ENCODE results near the gene SH3RF3.

SH3RF3 gene

DNA sequence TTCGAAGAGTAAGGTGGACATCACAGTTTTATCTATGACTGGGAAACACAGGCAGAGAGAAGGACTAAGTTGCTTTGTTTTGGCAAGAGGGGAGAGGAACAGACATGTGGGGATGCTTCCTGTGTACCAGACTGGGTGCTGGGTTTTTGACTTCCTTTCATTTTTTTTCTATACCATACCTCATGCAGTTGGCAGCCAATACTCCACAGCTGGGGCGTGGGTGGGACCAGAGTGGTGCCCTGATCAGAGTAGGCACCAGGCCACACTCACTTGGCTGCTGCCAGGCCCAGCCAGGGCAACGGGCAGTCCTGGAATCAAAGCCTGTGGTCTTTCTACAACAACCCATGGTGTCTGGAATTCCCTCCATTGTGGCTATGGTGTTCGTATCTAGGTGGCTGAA, 45.2 kb downstream of the SH3RF3 start:
- in situ Hi-C loops (cut with HindIII; ENCODE audit: low sequenced_read_pairs): no loop called here

DNA sequence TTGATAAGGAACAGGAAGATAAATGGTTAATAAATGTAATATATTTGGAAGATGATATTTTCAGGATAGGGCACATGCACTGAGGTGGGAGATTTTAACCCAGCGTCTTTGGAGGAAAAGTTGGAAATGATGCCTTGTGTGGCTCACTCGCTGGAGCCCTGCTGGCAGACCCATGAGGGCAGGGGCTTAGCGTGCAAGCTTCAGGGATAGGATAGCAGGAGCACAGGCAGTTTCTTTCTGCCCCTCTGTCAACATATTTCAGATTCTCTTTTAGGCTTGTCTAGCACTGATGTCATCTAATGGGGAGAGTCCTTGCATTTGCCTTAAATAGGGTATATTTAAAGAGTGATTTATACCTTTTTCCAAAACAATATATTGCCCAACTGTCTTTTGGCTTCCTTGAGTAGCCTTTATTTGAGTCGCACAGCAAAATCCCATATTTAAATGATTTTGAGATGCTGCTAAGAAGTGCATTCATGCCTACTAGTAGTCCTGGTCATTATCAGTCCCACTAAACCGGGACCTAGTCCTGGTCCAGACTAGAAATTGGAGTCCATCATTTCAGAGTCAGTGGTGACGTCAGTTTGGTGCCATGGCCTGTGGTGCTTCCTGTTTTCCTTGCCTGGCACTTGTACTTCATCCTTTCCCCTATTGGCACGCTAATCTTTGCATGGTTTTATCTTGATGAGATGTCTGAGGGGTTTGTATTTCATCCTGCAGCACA, 45.8 kb downstream of the SH3RF3 start:
- in situ Hi-C loops (cut with HindIII; ENCODE audit: low sequenced_read_pairs): no loop called here

DNA sequence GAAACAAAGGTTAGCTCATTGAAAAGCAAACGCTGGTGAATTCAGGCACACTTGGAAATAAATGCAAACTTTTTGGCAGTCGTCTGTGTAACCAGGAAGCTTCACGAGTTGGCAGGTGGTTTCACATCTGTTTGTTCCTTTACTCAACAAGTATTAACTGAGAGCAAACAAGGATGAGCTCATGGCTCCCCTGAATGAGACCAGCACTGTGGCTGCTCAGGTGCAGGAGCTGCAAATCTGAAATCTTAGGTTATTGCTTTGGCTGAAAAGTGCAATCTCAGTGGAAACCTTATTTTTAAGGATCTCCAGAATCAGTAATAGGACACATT, 46.3 kb downstream of the SH3RF3 start:
- in situ Hi-C loops (cut with HindIII; ENCODE audit: low sequenced_read_pairs): no loop called here

DNA sequence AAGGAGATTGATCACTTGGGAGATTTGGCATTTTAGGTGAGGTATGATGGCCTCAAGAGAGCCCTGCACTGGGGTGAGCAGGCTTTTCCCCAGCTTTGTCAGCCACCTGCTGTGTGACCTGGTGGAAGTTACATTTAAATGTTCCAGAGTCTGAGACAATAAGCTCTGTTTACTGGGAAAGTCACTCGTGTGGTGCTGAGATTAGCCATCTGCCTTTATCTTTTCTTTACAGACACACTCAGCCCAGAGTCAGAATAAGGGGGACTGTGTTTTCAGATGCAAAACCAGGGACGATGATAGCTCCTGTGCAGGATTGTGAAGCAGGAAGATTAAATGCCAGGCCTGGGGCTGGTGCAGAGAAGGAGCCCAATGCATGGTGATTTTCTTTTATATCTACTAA, 47.9 kb downstream of the SH3RF3 start:
- in situ Hi-C loops (cut with HindIII; ENCODE audit: low sequenced_read_pairs): no loop called here

DNA sequence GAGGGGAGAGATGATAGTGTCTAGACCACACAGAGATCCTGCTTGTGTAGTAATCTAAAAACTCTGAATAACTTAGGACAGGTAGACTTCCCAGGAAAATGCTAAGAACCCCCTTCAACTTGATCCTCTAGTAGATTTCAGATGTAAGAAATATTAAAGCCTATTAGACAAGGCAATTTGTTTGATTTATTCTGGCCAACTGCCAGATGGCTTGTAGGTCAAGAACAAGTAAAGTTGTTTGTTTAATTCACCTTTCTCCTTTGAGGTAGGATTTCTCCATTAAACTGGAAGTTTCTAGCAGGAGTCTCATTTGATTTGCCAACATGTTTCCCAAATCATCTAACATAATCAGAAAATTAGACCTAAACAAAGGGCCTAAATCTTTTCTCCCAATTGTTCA, 48.6 kb downstream of the SH3RF3 start:
- in situ Hi-C loops (cut with HindIII; ENCODE audit: low sequenced_read_pairs): no loop called here

DNA sequence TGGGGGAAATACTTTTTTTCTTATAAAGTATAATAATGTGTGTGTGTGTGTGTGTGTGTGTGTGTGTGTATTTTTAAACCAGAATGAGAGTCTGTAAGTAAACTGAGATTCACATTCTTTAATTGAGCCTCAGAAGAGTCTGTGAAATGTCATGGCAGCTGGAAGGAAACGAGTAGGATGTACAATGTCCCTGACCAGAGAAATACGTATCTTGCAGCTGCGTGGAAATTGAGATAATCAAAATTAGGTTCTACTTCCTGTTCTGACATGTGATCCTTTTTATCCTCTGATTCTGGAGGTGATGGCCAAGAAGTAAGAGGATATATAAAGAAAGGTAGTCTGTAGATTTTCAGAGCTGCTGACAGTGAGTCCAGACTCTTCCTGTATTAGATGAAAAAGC, 50.0 kb downstream of the SH3RF3 start:
- in situ Hi-C loops (cut with HindIII; ENCODE audit: low sequenced_read_pairs): no loop called here

DNA sequence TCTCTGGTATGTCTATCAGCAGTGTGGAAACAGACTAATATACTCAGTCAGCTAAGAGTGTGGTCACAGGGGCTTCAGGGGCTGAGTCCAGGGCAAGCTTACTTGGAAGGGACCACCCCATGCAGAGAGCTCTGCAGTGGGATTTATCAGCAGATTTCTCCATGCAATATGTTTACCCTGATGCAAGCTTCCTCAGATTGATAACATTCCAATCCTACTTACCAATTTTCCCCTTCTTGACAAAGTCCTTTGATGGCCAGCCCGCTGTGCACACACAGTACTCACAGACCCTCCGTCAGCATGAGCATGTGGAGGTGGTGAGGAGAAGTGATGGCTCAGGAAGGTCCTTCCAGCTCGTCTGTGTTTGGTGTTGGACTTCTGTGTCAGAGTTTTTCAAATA, 51.8 kb downstream of the SH3RF3 start:
- in situ Hi-C loops (cut with HindIII; ENCODE audit: low sequenced_read_pairs): no loop called here

DNA sequence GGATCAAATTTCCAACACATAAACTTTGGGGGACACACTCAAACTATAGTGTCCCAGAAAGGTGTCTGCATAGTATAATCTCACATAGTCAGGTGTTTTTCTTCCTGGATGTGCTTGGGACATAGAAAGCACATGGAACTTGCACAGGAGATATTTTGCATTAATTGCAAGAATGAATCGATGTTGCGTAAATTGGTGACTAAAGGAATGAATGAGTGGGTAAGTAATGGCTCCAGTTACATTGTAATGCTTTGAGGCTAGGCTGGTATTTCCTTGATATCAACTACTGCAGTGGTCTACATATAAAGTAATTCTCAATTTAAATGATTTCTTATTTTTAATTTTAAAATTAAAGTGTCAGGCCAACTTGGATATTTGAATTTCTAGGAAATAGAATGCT, 53.4 kb downstream of the SH3RF3 start:
- in situ Hi-C loops (cut with HindIII; ENCODE audit: low sequenced_read_pairs): no loop called here

DNA sequence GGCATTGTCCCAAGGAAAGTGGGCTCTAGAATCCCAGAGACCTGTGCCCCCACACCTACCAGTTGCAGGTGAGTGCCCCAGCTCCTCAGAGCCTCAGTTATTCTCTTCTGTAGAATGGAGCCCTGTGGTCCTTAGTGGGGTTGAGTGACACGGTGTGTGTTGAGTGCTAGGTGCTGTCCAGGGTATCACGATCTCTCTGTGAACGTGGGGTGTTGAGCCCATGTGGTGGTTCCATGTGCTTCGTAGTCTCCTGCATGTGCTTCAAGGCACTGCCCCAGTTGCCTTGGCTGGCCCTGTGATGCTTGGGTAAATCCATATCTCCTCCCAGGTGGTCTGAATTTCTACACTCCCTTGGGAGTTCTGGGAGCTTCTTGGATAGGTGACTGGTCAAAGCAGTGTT, 54.9 kb downstream of the SH3RF3 start:
- in situ Hi-C loops (cut with HindIII; ENCODE audit: low sequenced_read_pairs): no loop called here

DNA sequence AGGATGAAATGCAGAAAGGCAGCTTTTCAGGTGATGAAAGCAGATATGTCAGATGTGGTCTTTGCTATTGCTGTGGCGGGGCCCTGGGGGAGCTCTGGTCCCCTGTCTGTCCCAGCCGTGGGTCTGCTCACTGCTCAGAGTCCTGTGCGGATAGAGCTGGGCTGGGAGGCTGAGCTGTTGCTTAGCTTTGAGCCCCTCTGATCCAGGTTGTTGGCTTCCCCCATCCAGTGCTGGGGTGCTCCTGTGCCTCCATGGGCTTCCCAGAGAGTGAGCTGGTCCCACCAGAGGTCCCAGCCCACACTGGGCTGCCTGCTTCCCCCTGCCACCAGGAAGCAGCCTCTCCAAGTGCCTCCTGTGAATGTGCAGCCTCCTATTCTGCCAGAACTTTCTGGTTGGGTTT, 55.4 kb downstream of the SH3RF3 start:
- in situ Hi-C loops (cut with HindIII; ENCODE audit: low sequenced_read_pairs): no loop called here

DNA sequence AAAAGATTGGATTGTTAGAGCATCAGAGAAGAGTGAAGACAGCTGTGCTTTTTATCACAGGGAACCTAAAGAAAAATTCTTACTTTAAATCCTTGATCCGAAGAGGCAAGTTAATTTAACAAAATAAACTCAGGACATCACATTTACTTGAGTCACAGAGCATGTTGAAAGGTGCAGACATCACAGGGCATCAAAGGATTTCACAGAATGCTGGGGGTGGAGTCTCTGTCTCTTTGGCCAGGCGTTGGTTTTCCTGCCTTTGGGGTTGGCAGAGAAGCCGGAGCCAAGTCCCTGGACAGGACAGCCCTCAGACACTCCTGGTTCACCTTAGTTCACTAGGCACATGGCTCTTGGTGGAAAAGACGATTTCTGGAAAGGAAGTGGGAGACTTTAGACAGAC, 56.3 kb downstream of the SH3RF3 start:
- in situ Hi-C loops (cut with HindIII; ENCODE audit: low sequenced_read_pairs): no loop called here

DNA sequence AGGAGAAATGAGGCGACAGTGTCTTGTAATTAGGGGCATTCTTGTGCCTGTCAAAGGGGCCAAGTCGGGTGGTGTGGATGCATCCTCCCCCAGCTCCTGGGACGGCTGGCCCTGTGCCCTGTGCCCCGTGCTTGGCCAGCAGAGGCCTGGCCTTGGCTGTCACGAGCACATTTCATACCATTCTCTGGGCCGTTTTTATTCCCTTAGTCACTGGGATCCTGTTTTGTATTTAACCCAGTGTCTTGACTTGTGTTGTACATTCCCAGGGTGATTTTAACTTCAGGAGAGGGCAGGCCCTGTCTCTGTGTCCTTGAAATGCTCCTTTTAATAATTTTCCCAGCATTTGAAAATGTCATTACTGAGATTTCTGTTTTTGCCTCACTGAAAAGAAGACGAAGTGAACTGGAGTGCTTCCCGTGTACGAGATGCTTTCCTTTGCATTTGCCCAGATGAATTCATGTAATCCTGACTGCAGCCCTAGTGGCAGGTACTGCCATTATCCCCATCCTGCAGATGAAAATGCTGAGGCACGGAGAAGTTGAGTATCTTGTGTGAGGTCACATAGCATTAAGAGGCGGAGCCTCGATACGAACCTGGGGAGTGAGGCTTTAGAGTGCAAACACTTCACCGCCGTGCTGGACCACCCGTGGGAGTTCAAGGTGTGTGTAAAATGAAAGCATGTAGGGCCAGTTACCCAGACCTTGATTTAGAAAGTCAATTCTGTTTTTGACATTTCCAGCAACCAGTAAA, 57.0 kb downstream of the SH3RF3 start:
- in situ Hi-C loops (cut with HindIII; ENCODE audit: low sequenced_read_pairs): no loop called here

DNA sequence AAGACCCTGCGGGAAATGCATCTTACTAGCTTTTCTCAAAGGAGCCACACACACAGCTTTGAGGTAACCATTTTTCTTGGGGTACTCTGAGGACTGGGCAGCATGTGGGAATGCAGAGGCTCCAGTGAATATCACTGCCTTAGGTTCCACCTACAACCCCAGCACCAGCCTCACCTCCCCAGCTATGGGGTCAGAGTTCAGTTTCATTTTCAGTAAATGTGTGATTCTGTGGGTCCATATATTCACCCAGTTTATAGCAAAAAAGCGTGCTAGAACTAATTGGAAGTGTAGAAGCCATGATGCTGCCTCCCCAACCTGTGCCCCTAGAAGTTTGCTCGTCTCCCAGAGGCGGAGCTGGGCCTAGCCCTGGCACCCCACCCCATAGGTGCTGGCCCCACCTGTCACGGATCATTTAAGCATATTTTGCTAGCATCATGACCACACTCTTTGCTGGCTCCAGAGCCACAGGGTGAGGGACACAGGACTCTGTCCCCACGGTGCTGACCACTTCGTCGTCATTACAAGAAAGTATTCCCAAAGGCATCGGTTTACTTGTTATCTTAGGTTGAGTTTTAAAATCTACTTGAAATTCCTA, 57.7 kb downstream of the SH3RF3 start:
- in situ Hi-C loops (cut with HindIII; ENCODE audit: low sequenced_read_pairs): no loop called here

DNA sequence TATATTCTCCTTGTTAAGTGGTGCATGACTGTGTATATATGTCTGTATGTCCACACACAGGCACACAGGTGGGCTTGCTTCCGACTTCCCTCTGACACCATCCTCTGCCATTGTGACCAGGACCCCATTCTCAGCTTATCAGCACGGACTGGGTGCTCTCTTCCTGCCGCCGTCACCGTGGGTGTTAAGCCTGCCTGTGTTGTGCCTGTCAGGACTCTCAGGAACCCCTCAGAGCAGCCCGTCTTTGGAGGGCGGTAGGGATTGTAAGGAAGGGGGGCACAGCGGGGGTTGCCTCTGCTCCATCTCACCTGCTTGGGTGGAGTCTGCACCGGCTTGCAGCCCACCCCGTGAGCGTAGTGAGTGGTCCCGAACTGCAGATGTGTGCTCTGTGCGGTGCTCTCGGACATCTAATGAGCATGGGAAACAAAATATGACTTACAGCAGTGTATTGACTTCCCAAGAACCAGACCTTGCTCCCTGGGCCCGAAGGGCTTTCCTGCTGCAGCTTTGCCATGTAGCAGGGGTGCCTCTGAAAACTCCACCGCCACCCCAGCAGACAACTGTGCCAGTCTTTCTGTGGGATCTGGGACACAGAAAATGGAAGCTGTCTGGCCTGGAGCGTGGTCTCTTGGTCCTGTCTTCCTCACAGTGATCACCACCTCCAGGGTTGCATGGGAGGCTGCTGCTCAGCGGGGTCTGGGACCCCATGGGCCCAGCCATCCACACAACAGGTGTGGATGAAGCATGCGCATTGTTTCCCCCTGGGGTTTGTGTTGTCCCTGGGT, 58.9 kb downstream of the SH3RF3 start:
- in situ Hi-C loops (cut with HindIII; ENCODE audit: low sequenced_read_pairs): no loop called here

DNA sequence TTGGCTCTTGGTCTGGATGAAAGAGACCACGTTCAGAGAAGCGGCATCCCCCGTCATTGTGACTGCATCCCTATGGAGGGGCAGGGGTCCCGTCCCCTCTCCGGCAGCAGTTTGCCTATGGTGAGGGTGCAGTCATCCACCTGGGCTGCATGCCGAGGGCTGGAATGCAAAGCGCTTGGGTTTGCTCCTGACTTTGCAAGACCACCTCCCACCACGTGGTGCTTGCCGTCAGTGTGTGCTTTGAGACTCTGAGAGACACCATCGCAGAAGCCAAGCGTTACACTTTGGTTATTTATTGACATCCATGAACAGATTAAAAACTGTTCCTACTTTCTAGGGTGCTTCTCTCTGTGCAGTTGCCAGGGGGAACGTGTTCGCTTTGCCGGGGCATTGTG, 59.5 kb downstream of the SH3RF3 start:
- in situ Hi-C loops (cut with HindIII; ENCODE audit: low sequenced_read_pairs): no loop called here

DNA sequence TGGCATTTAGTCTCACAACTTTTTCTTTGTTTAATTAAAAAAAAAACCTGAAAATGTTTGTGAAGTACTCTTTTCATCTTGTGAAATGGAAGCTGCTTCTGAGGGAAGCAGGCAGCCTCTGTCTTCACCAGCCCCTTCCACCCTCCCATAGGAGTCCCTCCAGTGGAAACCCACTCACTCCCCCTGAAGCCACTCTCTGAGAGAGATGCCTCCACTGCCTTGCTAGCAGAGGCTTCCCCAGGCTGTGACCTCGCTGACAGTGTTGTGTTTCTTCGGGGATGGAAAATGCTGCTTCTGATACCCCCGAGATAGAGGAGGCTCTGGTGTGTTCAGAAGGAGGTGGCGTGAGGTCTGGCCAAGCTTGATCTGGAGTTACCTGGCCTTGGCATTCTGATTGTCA, 59.9 kb downstream of the SH3RF3 start:
- in situ Hi-C loops (cut with HindIII; ENCODE audit: low sequenced_read_pairs): no loop called here

DNA sequence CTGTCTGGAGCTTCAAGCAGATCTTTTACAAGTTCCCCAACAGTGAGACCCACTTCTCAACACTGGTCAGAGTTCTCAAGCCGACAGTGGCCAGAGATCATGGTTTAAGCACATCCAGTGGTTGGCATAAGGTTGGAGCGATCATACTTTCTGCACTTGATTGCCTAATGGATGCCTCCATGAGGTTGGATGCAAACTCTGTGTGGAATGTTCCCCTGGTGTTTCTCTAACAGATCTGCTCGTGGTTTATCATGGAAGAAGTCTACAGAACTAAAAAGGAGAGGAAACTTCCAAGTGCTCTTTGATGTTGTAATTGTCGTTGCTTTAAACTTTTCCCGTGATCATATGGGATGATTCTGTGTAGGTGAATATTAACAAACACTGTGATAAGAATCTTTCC, 60.7 kb downstream of the SH3RF3 start:
- in situ Hi-C loops (cut with HindIII; ENCODE audit: low sequenced_read_pairs): no loop called here

DNA sequence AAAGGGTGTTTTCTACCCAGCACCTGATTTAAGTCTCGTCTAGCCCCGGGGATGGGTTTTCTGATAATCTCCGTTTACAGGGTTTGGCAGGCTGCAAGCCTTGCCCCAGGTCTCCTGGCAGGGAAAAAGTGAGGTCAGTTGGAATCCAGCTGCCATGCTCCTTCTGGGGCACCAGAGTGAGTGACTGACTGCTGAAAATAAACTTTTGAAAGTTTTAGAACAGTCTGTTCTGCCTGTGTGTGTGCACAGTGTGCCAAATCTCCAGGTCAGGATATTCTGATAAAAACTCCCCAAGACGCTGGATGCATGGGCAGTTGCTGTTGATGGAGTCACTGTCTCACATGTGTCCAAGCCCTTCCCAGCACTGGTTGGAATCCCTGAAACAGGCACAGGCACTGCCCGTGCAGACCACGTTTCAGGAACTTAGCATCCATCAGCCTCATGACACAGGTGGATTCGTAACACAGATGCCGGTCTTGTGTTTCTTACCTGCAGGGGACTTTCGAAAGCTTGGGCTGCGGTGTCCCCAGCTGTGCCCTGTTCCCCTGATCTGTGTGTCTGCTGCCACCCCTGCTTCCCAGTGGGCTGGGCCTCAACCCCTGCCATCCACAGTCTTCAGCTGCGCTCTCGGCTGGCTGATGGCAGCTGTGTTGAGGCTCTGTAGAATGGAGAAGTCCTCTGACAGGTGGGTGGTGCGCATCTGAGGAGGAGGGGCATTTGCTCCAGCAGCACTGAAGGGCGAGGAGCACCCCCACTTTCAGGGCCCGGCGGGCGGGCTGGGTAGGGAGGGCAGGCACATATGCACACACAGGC, 65.0 kb downstream of the SH3RF3 start:
- in situ Hi-C loops (cut with HindIII; ENCODE audit: low sequenced_read_pairs): no loop called here

DNA sequence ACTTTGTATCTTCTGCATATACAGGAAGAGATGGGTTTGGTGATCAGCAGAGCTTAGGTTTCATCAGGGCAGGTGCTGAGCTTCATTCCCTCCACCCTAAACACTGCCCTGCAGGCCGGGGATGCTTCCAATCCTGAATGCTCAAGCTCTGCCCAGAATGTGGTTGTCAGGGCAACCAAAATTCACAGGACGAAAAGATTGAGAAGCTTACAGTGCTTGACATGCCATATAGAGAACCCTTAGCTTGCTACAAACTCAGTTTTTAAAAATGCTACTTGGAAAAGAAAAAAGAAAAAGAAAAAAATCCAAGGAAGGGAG, 65.6 kb downstream of the SH3RF3 start:
- in situ Hi-C loops (cut with HindIII; ENCODE audit: low sequenced_read_pairs): no loop called here

DNA sequence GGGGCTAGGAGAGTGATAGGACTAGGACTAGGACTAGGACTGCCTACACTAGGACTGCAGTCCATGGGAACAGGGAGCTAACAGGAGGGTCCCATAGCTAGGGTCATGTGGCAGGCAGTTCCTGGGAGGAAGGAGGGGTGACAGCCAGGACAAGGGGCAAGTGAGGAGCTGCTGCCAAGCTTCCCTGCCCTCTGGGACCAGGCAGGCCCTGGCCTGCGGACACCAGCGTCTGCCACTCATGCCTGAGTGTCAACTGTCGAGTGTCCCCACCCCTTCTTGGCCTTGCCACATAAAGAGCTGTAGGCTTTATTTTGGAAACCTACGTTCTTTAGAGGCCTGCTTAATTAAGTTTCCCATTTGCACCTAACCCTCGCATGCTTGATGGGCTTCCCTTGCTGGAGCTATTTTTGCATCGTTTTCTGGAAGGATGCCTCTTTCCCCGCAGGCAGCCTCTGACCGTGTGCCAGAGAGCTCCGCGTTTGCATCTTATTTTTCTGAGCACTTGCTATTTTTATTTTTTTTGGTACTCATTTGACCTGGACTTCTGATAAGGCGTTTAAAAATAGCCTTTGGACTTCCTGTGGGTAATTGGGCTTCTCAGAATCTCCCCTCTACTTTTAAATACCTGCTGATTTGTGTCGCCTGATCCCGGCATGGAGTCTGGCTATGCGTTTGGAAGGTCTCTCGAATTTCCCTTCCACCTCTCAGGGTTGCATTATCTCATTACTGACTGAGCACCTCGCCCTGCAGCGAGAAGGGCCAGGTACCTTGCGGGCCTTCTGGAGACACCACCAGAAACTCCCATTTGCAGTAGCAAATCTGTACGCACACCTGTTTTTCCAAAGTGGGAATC, 66.4 kb downstream of the SH3RF3 start:
- in situ Hi-C loops (cut with HindIII; ENCODE audit: low sequenced_read_pairs): no loop called here

Data from DLD1 (cell line).